Neural cell (in vitro differentiated cells): ENCODE measurements around the gene ZNF362.

ENCODE experiments used
- EP300 ChIP-seq: fragments of 450-650 bp; conservative IDR thresholded peaks from 2 replicates; pipeline ENCODE4 v1.6.1; 2014; ENCODE audit warnings: antibody characterized with exemption, mild to moderate bottlenecking, moderate library complexity; ENCODE audit not compliant: poor library complexity, severe bottlenecking
- EZH2 ChIP-seq: fragments of 200-600, 300-800 bp; shearing (Covaris generic), sonication (generic); IDR thresholded peaks from 2 replicates; pipeline ENCODE4 v1.6.1; 2014; ENCODE audit warnings: antibody characterized with exemption, low read length, borderline replicate concordance, mild to moderate bottlenecking; ENCODE audit not compliant: insufficient read depth, poor library complexity, severe bottlenecking
- MXI1 ChIP-seq: fragments of 450-650 bp; conservative IDR thresholded peaks from 2 replicates; pipeline ENCODE4 v1.6.1; 2014; ENCODE audit warnings: antibody characterized with exemption, mild to moderate bottlenecking; ENCODE audit not compliant: poor library complexity, severe bottlenecking
- POLR2AphosphoS5 ChIP-seq: IDR thresholded peaks from 2 replicates; pipeline ENCODE4 v1.6.1; 2012
- RAD21 ChIP-seq: fragments of 450-650 bp; conservative IDR thresholded peaks from 2 replicates; pipeline ENCODE4 v1.6.1; 2014; ENCODE audit warnings: antibody characterized with exemption, mild to moderate bottlenecking, moderate library complexity
- SMC3 ChIP-seq: fragments of 450-650 bp; conservative IDR thresholded peaks from 2 replicates; pipeline ENCODE4 v1.6.1; 2014; ENCODE audit warnings: antibody characterized with exemption, mild to moderate bottlenecking, moderate library complexity; ENCODE audit not compliant: poor library complexity
- TF ChIP-seq, protein P1 (sequence below): fragments of 450-650 bp; IDR thresholded peaks from 2 replicates; pipeline ENCODE4 v1.5.1; 2014; ENCODE audit warnings: antibody characterized with exemption, mild to moderate bottlenecking, moderate library complexity; ENCODE audit not compliant: poor library complexity, severe bottlenecking

DNA sequence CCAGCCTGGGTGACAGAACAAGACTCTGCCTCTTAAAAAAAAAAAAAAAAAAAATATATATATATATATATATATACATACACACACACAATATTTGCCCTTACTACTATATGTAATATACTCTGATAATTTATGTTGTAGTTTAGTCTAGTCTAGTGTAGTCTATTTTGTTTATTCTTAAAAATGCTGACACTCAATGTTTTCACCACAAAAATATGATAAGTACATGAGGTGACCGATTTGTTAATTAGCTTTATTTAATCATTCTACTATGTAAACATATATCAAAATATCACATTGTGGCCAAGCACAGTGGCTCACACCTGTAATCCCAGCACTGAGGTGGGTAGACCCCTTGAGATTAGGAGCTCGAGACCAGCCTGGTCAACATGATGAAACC lies 19.8 kb upstream of the ZNF362 start:
- TF ChIP-seq, protein P1, sequence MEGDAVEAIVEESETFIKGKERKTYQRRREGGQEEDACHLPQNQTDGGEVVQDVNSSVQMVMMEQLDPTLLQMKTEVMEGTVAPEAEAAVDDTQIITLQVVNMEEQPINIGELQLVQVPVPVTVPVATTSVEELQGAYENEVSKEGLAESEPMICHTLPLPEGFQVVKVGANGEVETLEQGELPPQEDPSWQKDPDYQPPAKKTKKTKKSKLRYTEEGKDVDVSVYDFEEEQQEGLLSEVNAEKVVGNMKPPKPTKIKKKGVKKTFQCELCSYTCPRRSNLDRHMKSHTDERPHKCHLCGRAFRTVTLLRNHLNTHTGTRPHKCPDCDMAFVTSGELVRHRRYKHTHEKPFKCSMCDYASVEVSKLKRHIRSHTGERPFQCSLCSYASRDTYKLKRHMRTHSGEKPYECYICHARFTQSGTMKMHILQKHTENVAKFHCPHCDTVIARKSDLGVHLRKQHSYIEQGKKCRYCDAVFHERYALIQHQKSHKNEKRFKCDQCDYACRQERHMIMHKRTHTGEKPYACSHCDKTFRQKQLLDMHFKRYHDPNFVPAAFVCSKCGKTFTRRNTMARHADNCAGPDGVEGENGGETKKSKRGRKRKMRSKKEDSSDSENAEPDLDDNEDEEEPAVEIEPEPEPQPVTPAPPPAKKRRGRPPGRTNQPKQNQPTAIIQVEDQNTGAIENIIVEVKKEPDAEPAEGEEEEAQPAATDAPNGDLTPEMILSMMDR, result no peak
- TF ChIP-seq EZH2 (no peak), POLR2AphosphoS5 (no peak), EP300 (no peak), SMC3 (no peak), MXI1 (no peak), RAD21 (no peak)
